Sigmoid colon (tissue), 4 donors: ENCODE data around the gene ARHGEF28.

Source experiments
- CTCF ChIP-seq, 4 experiments: fragments of 450-650 bp in 3 of 4; fragments of 200-600 bp in 1 of 4; IDR thresholded peaks; one replicate each; pipeline ENCODE4 v1.5.1; 2016 to 2019; ENCODE audit warnings: antibody characterized with exemption in 4 of 4, mild to moderate bottlenecking in 3 of 4, moderate library complexity in 2 of 4
- EP300 ChIP-seq, 4 donors: sonication (generic); formaldehyde crosslinking; IDR thresholded peaks; one replicate each; pipeline ENCODE4 v1.6.1; 2017; ENCODE audit warnings: antibody characterized with exemption in 4 of 4
- POLR2A ChIP-seq, 2 donors: fragments of 450-650 bp; IDR thresholded peaks; one replicate each; pipeline ENCODE4 v1.6.1; 2016; ENCODE audit warnings: antibody characterized with exemption in 2 of 2, mild to moderate bottlenecking in 2 of 2, moderate library complexity in 2 of 2

- TF ChIP-seq CTCF (IDR thresholded peaks at IDR 0.05) (no peak), POLR2A (IDR thresholded peaks at IDR 0.05) (no peak), EP300 (IDR thresholded peaks at IDR 0.05) (no peak)
Measured at GRCh38 chr5:73942783-73943182, 316.8 kb downstream of the ARHGEF28 start.
